Psoas muscle (tissue), 8 donors: Measurements from ENCODE around the gene MCRS1. TPM values are rescaled to one million over a fixed set of nuclear protein-coding genes. Genes with fewer than 3 reads are reported as not detected.
A peak's percentile ranks its signal among the peaks of the same experiment; 100 is the strongest.

Experiments
- ATAC-seq, 4 donors: fragments of 200-7000 bp; cut with Tn5 transposase; one replicate each; pipeline ENCODE4 v1.9.1; 2020; ENCODE audit warnings: moderate library complexity in 3 of 4, mild to moderate bottlenecking in 2 of 4
- DNase-seq, 2 donors: peaks; one replicate each; pipeline ENCODE4 v3.0.0-alpha.2; 2020
- H3K27ac ChIP-seq: fragments of 200-600 bp; one replicate; pipeline ENCODE4 v1.8.0; 2022
- H3K27me3 ChIP-seq, 3 donors: fragments of 200-600 bp in 1 of 3; one replicate each; pipeline versions ENCODE4 v1.6.1 to v1.8.0; 2013 to 2022; ENCODE audit warnings: low read length in 2 of 3, mild to moderate bottlenecking in 2 of 3, moderate library complexity in 1 of 3; ENCODE audit not compliant: insufficient read depth in 3 of 3
- H3K36me3 ChIP-seq, 2 donors: fragments of 200-600 bp in 1 of 2; one replicate each; pipeline versions ENCODE4 v1.6.1 to v1.8.0; 2013 to 2022; ENCODE audit warnings: low read depth in 1 of 2, mild to moderate bottlenecking in 1 of 2, moderate library complexity in 1 of 2; ENCODE audit not compliant: insufficient read depth in 1 of 2
- H3K4me1 ChIP-seq: fragments of 200-600 bp; one replicate; pipeline ENCODE4 v1.8.0; 2022
- H3K4me3 ChIP-seq: fragments of 200-600 bp; one replicate; pipeline ENCODE4 v1.8.0; 2022; ENCODE audit warnings: mild to moderate bottlenecking
- H3K9me3 ChIP-seq: fragments of 200-600 bp; one replicate; pipeline ENCODE4 v1.8.0; 2022
- WGBS, 3 donors: extraction: QIAGEN DNeasy Blood & Tissue Kit; methylation state at CpG; one replicate each; pipeline versions ENCODE4 v1.1.6 to v1.1.7; 2013; 5-methylcytosine and 5-hydroxymethylcytosine counted together
- intact Hi-C, 2 donors: fragments of 100-400 bp; cut with DNase I; formaldehyde crosslinking; loops; one replicate each; pipeline versions ENCODE4 v1.11.0 to v1.14.2; 2022
- polyA plus RNA-seq, 3 donors: library from polyadenylated mRNA; stranded (reverse); fragments of 200-250 nt; gene quantifications; one replicate each; pipeline ENCODE4 v1.2.3, GENCODE V29; 2013
- total RNA-seq, 4 donors: library from RNA; stranded (reverse); fragmentation: NEBNext Ultra II Directional in 2 of 4; extraction: Animal tissue kit (Norgen Biotek cat#: 25700) in 2 of 4; gene quantifications; one replicate each; pipeline versions ENCODE4 v1.2.1 to v1.2.4, GENCODE V29; 2021 to 2023
- TF ChIP-seq, protein P1 (sequence below): fragments of 200-600 bp; IDR thresholded peaks from one replicate; pipeline ENCODE4 v1.8.0; 2022; ENCODE audit warnings: antibody characterized with exemption
- donor health status: healthy with polysubstance abuse.
- donor health status: DM: no; HTN: no; CAD: no; lungs with moderate emphysema.
- donor health status: Bipolar disorder and iron deficiency.
- donor health status: healthy.
- donor health status: DM: yes; HTN: yes; CAD: no.
- donor health status: DM: no; HTN: no; CAD: no.
- donor health status: DM: no; HTN: no; CAD: no.
- donor health status: DM: yes; HTN: yes; CAD: no.

MCRS1 gene
- total and polyA plus RNA-seq, 7 donors = 24.3 to 82.3 (median 40.2) TPM

DNA sequence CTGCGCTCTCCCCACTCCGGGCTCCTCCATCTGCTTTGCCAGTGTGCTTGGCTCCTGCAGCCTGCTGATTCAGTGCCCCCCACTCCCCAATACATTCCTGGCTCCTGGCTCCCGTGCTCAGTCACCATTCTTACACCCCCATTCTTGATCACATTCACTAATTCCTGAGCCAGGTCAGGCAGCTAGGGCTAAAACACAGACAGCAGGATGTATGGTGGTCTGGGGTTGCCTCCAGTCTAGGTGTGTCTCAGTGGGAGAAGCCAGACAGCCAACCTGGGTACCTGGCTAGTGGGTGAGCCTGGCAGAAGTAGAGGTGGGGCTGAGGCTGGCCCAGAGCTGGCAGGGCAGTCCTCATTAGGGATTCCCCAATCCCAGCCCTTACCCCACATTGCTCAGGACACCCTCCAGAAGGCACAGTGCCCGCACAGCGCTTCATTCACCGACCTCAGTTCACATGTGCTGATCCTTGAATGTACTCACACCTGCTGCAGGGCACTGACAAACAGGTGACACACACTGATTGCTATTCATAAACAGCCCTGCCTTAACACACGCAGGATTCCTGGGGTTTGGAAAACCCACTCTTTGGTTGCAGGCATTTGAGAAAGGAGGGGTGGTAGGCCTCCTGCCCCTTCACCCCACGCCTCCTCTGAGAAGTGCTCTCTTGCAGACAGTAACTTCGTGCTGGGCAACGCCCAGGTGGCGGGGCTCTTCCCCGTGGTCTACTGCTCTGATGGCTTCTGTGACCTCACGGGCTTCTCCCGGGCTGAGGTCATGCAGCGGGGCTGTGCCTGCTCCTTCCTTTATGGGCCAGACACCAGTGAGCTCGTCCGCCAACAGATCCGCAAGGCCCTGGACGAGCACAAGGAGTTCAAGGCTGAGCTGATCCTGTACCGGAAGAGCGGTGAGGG, 27.5 kb downstream of the MCRS1 start:
- intact Hi-C loops = no loop called here
- TF ChIP-seq, protein P1, sequence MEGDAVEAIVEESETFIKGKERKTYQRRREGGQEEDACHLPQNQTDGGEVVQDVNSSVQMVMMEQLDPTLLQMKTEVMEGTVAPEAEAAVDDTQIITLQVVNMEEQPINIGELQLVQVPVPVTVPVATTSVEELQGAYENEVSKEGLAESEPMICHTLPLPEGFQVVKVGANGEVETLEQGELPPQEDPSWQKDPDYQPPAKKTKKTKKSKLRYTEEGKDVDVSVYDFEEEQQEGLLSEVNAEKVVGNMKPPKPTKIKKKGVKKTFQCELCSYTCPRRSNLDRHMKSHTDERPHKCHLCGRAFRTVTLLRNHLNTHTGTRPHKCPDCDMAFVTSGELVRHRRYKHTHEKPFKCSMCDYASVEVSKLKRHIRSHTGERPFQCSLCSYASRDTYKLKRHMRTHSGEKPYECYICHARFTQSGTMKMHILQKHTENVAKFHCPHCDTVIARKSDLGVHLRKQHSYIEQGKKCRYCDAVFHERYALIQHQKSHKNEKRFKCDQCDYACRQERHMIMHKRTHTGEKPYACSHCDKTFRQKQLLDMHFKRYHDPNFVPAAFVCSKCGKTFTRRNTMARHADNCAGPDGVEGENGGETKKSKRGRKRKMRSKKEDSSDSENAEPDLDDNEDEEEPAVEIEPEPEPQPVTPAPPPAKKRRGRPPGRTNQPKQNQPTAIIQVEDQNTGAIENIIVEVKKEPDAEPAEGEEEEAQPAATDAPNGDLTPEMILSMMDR = no peak
- Histone ChIP-seq H3K4me3 (no peak overlapping the region), H3K27me3 (peaks cover 0 to 48% (median 29%) of the 10 kb centered on the region in 3 donors), H3K4me1 (peaks cover 6% of the 10 kb centered on the region), H3K9me3 (no peaks in the 10 kb centered on the region), H3K36me3 (no peaks in the 10 kb centered on the region), H3K27ac (no peak overlapping the region)
- WGBS, 3 donors = 70 to 80% (median 75%) methylated on average over 21 of the region's 21 CpGs
- DNase-seq (no peak), ATAC-seq (no peak)

DNA sequence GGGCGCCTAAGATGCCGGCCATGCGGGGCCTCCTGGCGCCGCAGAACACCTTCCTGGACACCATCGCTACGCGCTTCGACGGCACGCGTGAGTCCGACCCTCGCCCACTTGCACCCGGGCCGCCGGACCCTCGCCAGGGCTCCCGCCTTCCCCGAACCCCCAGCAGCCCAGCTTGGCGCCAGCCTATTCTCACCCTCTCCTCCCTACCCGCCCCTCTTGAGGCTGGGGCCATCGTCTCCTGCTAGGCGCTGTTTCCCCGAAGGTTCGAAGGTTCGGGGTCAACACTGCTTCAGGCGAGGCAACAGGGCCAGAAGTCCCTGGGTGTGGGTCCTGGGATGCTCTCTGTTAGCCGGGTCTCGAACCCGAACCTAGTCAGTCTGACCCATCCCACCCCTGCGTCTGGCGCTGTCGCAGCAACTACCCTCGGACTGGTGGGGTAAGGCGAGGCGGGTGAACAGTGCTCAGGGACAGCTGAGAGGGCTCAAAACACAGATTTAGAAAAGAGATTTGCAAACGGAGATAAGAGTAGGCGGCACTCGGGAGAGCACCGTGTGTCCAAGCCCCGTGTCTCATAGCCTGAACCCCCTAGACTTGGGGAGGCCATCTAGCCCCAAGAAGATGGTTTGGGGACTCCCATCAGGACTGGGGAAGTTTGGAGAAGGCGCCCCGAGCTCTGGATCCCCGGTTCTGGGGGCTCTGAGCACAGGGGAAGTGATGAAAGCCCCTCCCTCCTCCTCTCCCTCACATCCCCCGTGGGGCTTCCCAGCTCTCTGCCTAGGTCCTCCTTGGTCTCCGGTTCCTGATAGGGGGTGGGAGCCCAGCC, 28.3 kb downstream of the MCRS1 start:
- no peaks in the 10 kb centered on the region for H3K9me3 ChIP-seq
- H3K4me1 ChIP-seq = peaks cover 6% of the 10 kb centered on the region
- DNase-seq (no peak), ATAC-seq (no peak)
- 14 to 17% (median 16%) methylated on average over 43 to 47 of the region's 47 CpGs for WGBS, 3 donors
- intact Hi-C loops = loop anchor here in 1 of 2 donors (5.0 kb wide), 1 partner anchor 43 kb away; no protein-coding TSS in a partner anchor
- TF ChIP-seq, protein P1 = no peak
- no peaks in the 10 kb centered on the region for H3K36me3 ChIP-seq
- peaks cover 0 to 50% (median 29%) of the 10 kb centered on the region in 3 donors for H3K27me3 ChIP-seq
- no peak overlapping the region for H3K4me3 ChIP-seq
- no peak overlapping the region for H3K27ac ChIP-seq

DNA sequence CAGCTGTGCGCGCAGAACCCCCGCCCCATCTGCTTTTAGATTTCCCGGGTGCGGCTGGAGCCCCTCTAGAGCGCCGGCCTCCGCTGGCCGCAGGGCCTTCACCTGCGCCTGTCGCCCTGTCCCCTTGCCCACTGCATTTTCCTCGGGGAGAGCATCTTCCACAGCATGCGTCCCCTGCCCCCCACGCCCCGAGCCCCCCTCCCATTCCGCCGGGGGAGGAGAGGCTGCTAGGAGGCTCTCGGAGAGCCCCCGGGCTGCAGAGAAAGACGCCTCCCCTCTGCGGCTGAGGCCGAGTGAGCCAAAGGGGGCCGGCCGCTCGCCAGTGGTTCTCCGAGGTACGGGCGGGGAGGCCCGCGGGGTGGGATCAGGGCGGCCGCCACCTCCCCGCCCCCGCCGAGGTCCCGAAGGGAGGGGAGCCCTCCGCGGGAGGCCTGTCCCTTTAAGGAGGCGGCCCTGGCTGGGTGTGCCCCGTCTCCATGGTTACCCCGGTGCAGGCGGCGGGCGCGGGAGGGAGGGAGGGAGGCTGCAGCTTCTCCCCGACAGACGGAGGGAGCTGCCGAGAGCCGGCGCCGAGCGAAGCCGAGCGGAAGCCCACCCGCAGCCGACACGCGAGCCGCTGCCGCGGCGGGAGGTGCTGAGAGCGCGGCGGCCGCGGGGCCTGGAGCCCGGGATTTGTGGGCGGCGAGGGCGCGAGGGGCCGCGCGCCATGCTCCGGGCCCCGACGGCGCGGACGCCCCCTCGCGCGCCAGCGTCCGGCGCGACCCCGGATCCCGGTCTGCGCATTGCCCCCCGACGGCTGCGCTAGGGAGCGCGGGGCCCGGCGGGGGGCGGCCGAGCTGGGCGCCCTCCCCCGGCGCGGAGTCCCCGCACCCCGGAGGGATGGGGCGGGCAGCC, 29.2 kb downstream of the MCRS1 start, which contains the start of gene KCNH3:
TSS of gene KCNH3 (plus strand) at position 521 of the 894 bp plus-strand sequence. CDS start 387 bp downstream, outside the sequence.
- 1 to 2% (median 2%) methylated on average over 27 to 107 of the region's 107 CpGs for WGBS, 3 donors
- peak within 1 kb of the TSS; percentile 66 for H3K4me3 ChIP-seq
- ATAC-seq (peak; percentile 72 to 82 (median 76)), DNase-seq (peak; percentile 79 to 88)
- TF ChIP-seq, protein P1 = no peak
- H3K9me3 ChIP-seq = no peaks in the 10 kb centered on the region
- H3K27me3 ChIP-seq = peaks cover 0 to 50% (median 29%) of the 10 kb centered on the region in 3 donors
- no peak within 1 kb of the TSS for H3K27ac ChIP-seq
- intact Hi-C loops = loop anchor here in 1 of 2 donors (5.0 kb wide), 1 partner anchor 44 kb away; no protein-coding TSS in a partner anchor
- H3K36me3 ChIP-seq = no peaks in the 10 kb centered on the region
- peaks cover 6% of the 10 kb centered on the region for H3K4me1 ChIP-seq
